Keratinocyte (primary cell): Measurements from ENCODE around the gene NAPB.

Experiments
- CTCF ChIP-seq, 3 experiments: IDR thresholded peaks in 1 of 3; conservative IDR thresholded peaks in 1 of 3; optimal IDR thresholded peaks in 1 of 3; 2 replicates in 2 of 3; 3 replicates in 1 of 3; pipeline versions ENCODE3 to v1.5.1; 2011; ENCODE audit warnings: low read length in 3 of 3, mild to moderate bottlenecking in 3 of 3, moderate library complexity in 2 of 3, control low read depth in 1 of 3, inconsistent platforms in 1 of 3; ENCODE audit not compliant: insufficient read depth in 2 of 3; ENCODE audit errors: extremely low read depth in 1 of 3
- EZH2 ChIP-seq: IDR thresholded peaks from one replicate; pipeline ENCODE4 v1.6.1; 2012; ENCODE audit warnings: inconsistent platforms, mild to moderate bottlenecking, low read length, moderate library complexity

- TF ChIP-seq EZH2 = no peak
- no peak for TF ChIP-seq CTCF (optimal IDR thresholded peaks at IDR 0.05 in 1 of 3, IDR thresholded peaks at IDR 0.05 in 1 of 3, conservative IDR thresholded peaks at IDR 0.05 in 1 of 3; ENCODE audit: extremely low read depth in 1 of 3, insufficient read depth in 2 of 3, low read length in 3 of 3)
These were observed 89.6 kb downstream of the NAPB start for GRCh38 chr20:23331450-23332350.
